Measurements from ENCODE around the gene KIAA1217. TPM values are rescaled to one million over a fixed set of nuclear protein-coding genes. Genes with fewer than 3 reads are reported as not detected.

Gene KIAA1217
- total RNA-seq, 1 experiment from 2014 or later, result 76.2 TPM

- CTCF ChIA-PET, result no interaction called here
- intact Hi-C loops (cut with micrococcal nuclease; ENCODE audit: unreplicated experiment), result no loop called here
- BruUV-seq (replicated peaks), result no TSS peak
These were observed 285.3 kb downstream of the KIAA1217 start for GRCh38 chr10:24494236-24494635.

GRCh38 chr10:24494777-24495176 is 285.8 kb downstream of the KIAA1217 start:
- H3K27me3 ChIP-seq (replicated peaks; ENCODE audit: insufficient read depth, low read depth, low read length, poor library complexity), result no peaks in the 10 kb centered on the region
- peaks cover 46% of the 10 kb centered on the region for H3K36me3 ChIP-seq (ENCODE audit: insufficient read depth, low read length, poor library complexity, severe bottlenecking)
- no peak for DNase-seq (ENCODE audit: low spot score)
- no peaks in the 10 kb centered on the region for H3K9me3 ChIP-seq (ENCODE audit: low read depth, low read length, poor library complexity, severe bottlenecking)
- no TSS peak for BruUV-seq (replicated peaks)
- H3K4me3 ChIP-seq (ENCODE audit: low read depth, low read length, poor library complexity, severe bottlenecking), result no peak overlapping the region
- H3K27ac ChIP-seq (ENCODE audit: low read depth, low read length, poor library complexity, severe bottlenecking), result no peak overlapping the region
- TF ChIP-seq EZH2 (IDR thresholded peaks at IDR 0.05; ENCODE audit: borderline replicate concordance, low read depth, low read length, poor library complexity, severe bottlenecking), result no peak
- TF ChIP-seq, protein P1, sequence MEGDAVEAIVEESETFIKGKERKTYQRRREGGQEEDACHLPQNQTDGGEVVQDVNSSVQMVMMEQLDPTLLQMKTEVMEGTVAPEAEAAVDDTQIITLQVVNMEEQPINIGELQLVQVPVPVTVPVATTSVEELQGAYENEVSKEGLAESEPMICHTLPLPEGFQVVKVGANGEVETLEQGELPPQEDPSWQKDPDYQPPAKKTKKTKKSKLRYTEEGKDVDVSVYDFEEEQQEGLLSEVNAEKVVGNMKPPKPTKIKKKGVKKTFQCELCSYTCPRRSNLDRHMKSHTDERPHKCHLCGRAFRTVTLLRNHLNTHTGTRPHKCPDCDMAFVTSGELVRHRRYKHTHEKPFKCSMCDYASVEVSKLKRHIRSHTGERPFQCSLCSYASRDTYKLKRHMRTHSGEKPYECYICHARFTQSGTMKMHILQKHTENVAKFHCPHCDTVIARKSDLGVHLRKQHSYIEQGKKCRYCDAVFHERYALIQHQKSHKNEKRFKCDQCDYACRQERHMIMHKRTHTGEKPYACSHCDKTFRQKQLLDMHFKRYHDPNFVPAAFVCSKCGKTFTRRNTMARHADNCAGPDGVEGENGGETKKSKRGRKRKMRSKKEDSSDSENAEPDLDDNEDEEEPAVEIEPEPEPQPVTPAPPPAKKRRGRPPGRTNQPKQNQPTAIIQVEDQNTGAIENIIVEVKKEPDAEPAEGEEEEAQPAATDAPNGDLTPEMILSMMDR (conservative IDR thresholded peaks at IDR 0.05; ENCODE audit: low read depth, low read length), result no peak
- intact Hi-C loops (cut with micrococcal nuclease; ENCODE audit: unreplicated experiment), result no loop called here
- peaks cover 3% of the 10 kb centered on the region for H3K4me1 ChIP-seq (ENCODE audit: insufficient read depth, low read length, poor library complexity, severe bottlenecking)
- ChIA-PET POLR2A (ENCODE audit: low non-redundant PET) (no interaction called here), CTCF (no interaction called here)

More at GRCh38 chr10:24494236-24494635, 285.3 kb downstream of the KIAA1217 start:
- H3K4me3 ChIP-seq (ENCODE audit: low read depth, low read length, poor library complexity, severe bottlenecking), result no peak overlapping the region
- H3K9me3 ChIP-seq (ENCODE audit: low read depth, low read length, poor library complexity, severe bottlenecking), result no peaks in the 10 kb centered on the region
- peaks cover 46% of the 10 kb centered on the region for H3K36me3 ChIP-seq (ENCODE audit: insufficient read depth, low read length, poor library complexity, severe bottlenecking)
- DNase-seq (ENCODE audit: low spot score), result no peak
- TF ChIP-seq, protein P1 (conservative IDR thresholded peaks at IDR 0.05; ENCODE audit: low read depth, low read length), result no peak
- TF ChIP-seq EZH2 (IDR thresholded peaks at IDR 0.05; ENCODE audit: borderline replicate concordance, low read depth, low read length, poor library complexity, severe bottlenecking), result no peak
- no peaks in the 10 kb centered on the region for H3K27me3 ChIP-seq (replicated peaks; ENCODE audit: insufficient read depth, low read depth, low read length, poor library complexity)
- POLR2A ChIA-PET (ENCODE audit: low non-redundant PET), result no interaction called here
- H3K27ac ChIP-seq (ENCODE audit: low read depth, low read length, poor library complexity, severe bottlenecking), result peak overlapping the region; percentile 6
- peaks cover 6% of the 10 kb centered on the region for H3K4me1 ChIP-seq (ENCODE audit: insufficient read depth, low read length, poor library complexity, severe bottlenecking)

DNA sequence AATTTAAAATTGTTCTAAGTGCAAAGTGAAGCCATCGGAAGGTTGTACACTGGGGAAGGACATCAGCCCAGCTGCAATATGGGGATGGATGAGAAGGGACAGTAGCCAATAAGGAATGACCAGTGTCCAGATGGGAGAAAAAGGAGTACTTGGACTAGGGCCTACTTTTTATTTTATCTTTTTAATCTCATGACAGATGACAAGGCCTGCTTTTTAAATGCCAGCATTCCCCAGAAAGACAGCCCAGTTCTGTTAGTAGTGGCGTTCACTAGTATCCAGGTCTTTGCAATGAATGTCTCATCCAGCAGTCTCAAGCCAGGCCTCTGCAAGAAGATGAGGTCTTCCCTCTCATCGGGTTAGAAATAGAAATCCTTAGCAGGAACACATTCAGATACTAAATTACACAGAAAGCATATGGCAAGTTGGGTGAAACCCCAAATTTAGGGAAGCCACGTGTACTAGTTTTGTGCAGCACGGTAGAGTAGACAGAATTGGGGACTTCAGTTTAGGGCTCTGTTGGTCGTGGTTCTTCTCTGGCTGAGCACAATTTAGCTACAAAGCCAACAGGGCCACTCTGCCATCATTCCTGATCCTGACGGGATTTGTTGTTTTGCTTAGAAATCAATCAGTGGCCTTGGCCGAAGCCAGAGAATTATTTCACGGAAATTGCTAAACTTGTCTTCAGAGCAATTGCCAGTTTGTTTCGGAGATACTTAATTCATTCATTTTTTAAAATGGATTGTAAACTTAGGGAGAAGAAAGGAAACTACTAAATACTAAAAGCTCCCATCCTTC is 286.9 kb downstream of the KIAA1217 start:
- no peaks in the 10 kb centered on the region for H3K4me1 ChIP-seq (ENCODE audit: insufficient read depth, low read length, poor library complexity, severe bottlenecking)
- H3K27me3 ChIP-seq (replicated peaks; ENCODE audit: insufficient read depth, low read depth, low read length, poor library complexity), result no peaks in the 10 kb centered on the region
- H3K9me3 ChIP-seq (ENCODE audit: low read depth, low read length, poor library complexity, severe bottlenecking), result no peaks in the 10 kb centered on the region
- BruUV-seq (replicated peaks), result no TSS peak
- H3K36me3 ChIP-seq (ENCODE audit: insufficient read depth, low read length, poor library complexity, severe bottlenecking), result peaks cover 46% of the 10 kb centered on the region
- no peak for DNase-seq (ENCODE audit: low spot score)
- intact Hi-C loops (cut with micrococcal nuclease; ENCODE audit: unreplicated experiment), result no loop called here
- peak overlapping the region; percentile 42 for H3K27ac ChIP-seq (ENCODE audit: low read depth, low read length, poor library complexity, severe bottlenecking)
- TF ChIP-seq, protein P1 (conservative IDR thresholded peaks at IDR 0.05; ENCODE audit: low read depth, low read length), result no peak
- TF ChIP-seq EZH2 (IDR thresholded peaks at IDR 0.05; ENCODE audit: borderline replicate concordance, low read depth, low read length, poor library complexity, severe bottlenecking), result no peak
- ChIA-PET CTCF (no interaction called here), POLR2A (ENCODE audit: low non-redundant PET) (no interaction called here)
- H3K4me3 ChIP-seq (ENCODE audit: low read depth, low read length, poor library complexity, severe bottlenecking), result no peak overlapping the region
